IMR-90 (cell line): ENCODE measurements around the gene CHST8. TPM values are rescaled to one million over a fixed set of nuclear protein-coding genes. Genes with fewer than 3 reads are reported as not detected.

ENCODE experiments used
- ATAC-seq: fragments of 200-7000 bp; cut with Tn5 transposase; 2 replicates; pipeline ENCODE4 v1.9.1; 2020; ENCODE audit warnings: low read depth, mild to moderate bottlenecking, moderate library complexity
- BruUV-seq: library from RNA; stranded (reverse); fragments of 400-500 nt; replicated peaks from 2 replicates; lab custom pipeline; 2021; lab: Mats Ljungman, UMichigan
- CTCF ChIA-PET: fragments of 300-600 bp; formaldehyde crosslinking; extraction: SDS; loops from one replicate; lab custom pipeline; 2021; ENCODE audit warnings: antibody characterized with exemption; lab: Yijun Ruan, JAX
- POLR2A ChIA-PET: fragments of 300-600 bp; sonication (Branson Sonifier 250); formaldehyde crosslinking; loops from one replicate; lab custom pipeline; 2022; ENCODE audit warnings: antibody characterized with exemption; ENCODE audit not compliant: unreplicated experiment; lab: Charles Lee
- DNase-seq: peaks from one replicate; pipeline ENCODE4 v3.0.0; 2013
- H2AFZ ChIP-seq: replicated peaks from 2 replicates; pipeline ENCODE3; 2013; ENCODE audit warnings: low read length, mild to moderate bottlenecking; ENCODE audit not compliant: poor library complexity
- H2AK5ac ChIP-seq: 2 replicates; pipeline ENCODE4 v1.6.1; 2013; ENCODE audit warnings: low read depth, low read length, inconsistent platforms
- H2AK9ac ChIP-seq: replicated peaks from 2 replicates; pipeline ENCODE3; 2013; ENCODE audit warnings: mild to moderate bottlenecking, low read depth, low read length, moderate library complexity; ENCODE audit not compliant: poor library complexity
- H2BK120ac ChIP-seq: 2 replicates; pipeline ENCODE4 v1.6.1; 2013; ENCODE audit warnings: low read depth, low read length, inconsistent platforms
- H2BK15ac ChIP-seq: 3 replicates; pipeline ENCODE4 v1.6.1; 2013; ENCODE audit warnings: low read depth, low read length, inconsistent platforms
- H2BK20ac ChIP-seq: 2 replicates; pipeline ENCODE4 v1.6.1; 2013; ENCODE audit warnings: low read depth, mild to moderate bottlenecking, inconsistent platforms, low read length, moderate library complexity
- H2BK5ac ChIP-seq: 2 replicates; pipeline ENCODE4 v1.6.1; 2013; ENCODE audit warnings: mild to moderate bottlenecking, low read depth, low read length, inconsistent platforms; ENCODE audit not compliant: poor library complexity, severe bottlenecking
- H3K14ac ChIP-seq: replicated peaks from 2 replicates; pipeline ENCODE4 v1.6.1; 2013; ENCODE audit warnings: low read depth, low read length, inconsistent platforms
- H3K18ac ChIP-seq: 2 replicates; pipeline ENCODE4 v1.6.1; 2013; ENCODE audit warnings: low read depth, low read length, control low read depth
- H3K23ac ChIP-seq: 2 replicates; pipeline ENCODE4 v1.6.1; 2013; ENCODE audit warnings: low read depth, low read length, inconsistent platforms
- H3K27ac ChIP-seq: 2 replicates; pipeline ENCODE4 v1.5.1; 2013; ENCODE audit warnings: mild to moderate bottlenecking, control low read depth, low read length; ENCODE audit not compliant: insufficient read depth
- H3K27me3 ChIP-seq: 2 replicates; pipeline ENCODE4 v1.6.1; 2013; ENCODE audit warnings: low read length; ENCODE audit not compliant: control insufficient read depth, insufficient read depth
- H3K36me3 ChIP-seq: 2 replicates; pipeline ENCODE4 v1.6.1; 2013; ENCODE audit warnings: low read length, mixed read lengths; ENCODE audit not compliant: control insufficient read depth, insufficient read depth
- H3K4ac ChIP-seq: 2 replicates; pipeline ENCODE4 v1.6.1; 2013; ENCODE audit warnings: low read depth, low read length, inconsistent platforms
- H3K4me1 ChIP-seq: 2 replicates; pipeline ENCODE4 v1.6.1; 2013; ENCODE audit warnings: low read length, mixed read lengths; ENCODE audit not compliant: control insufficient read depth, insufficient read depth
- H3K4me2 ChIP-seq: 2 replicates; pipeline ENCODE4 v1.6.1; 2013; ENCODE audit warnings: low read depth, mild to moderate bottlenecking, control low read depth, low read length, moderate library complexity
- H3K4me3 ChIP-seq: 2 replicates; pipeline ENCODE4 v1.5.1; 2013; ENCODE audit warnings: low read depth, mild to moderate bottlenecking, control low read depth, low read length, moderate library complexity; ENCODE audit not compliant: insufficient read depth
- H3K56ac ChIP-seq: 2 replicates; pipeline ENCODE4 v1.6.1; 2013; ENCODE audit warnings: low read length, inconsistent platforms; ENCODE audit not compliant: insufficient read depth; ENCODE audit errors: extremely low read depth
- H3K79me1 ChIP-seq, 2 experiments: 2 replicates each; pipeline ENCODE4 v1.6.1; 2013; ENCODE audit warnings: low read length in 2 of 2, inconsistent platforms in 1 of 2, low read depth in 1 of 2
- H3K9ac ChIP-seq: 2 replicates; pipeline ENCODE4 v1.6.1; 2013; ENCODE audit warnings: low read depth, low read length, control low read depth
- H3K9me1 ChIP-seq: 2 replicates; pipeline ENCODE4 v1.6.1; 2013; ENCODE audit warnings: low read length, inconsistent platforms; ENCODE audit not compliant: insufficient read depth
- H3K9me3 ChIP-seq: 2 replicates; pipeline ENCODE4 v1.6.1; 2013; ENCODE audit warnings: low read length; ENCODE audit not compliant: control insufficient read depth, insufficient read depth
- H4K20me1 ChIP-seq: 2 replicates; pipeline ENCODE4 v1.6.1; 2013; ENCODE audit warnings: low read length, inconsistent platforms; ENCODE audit not compliant: insufficient read depth
- H4K5ac ChIP-seq: 2 replicates; pipeline ENCODE4 v1.6.1; 2013; ENCODE audit warnings: mild to moderate bottlenecking, low read depth, low read length, control low read depth
- H4K8ac ChIP-seq, 2 experiments: 2 replicates each; pipeline ENCODE4 v1.6.1; 2013; ENCODE audit warnings: low read depth in 2 of 2, low read length in 2 of 2, control low read depth in 1 of 2, inconsistent platforms in 1 of 2
- H4K91ac ChIP-seq: 2 replicates; pipeline ENCODE4 v1.6.1; 2013; ENCODE audit warnings: low read depth, low read length, inconsistent platforms; ENCODE audit not compliant: insufficient read depth
- BHLHE40 ChIP-seq: fragments of 150-350 bp; IDR thresholded peaks from 2 replicates; pipeline ENCODE4 v1.6.1; 2016; ENCODE audit warnings: mild to moderate bottlenecking, low read depth, low read length
- CEBPB ChIP-seq: IDR thresholded peaks from 2 replicates; pipeline ENCODE4 v1.6.1; 2012; ENCODE audit warnings: low read depth, low read length, improper control_type of control experiment
- CHD1 ChIP-seq: IDR thresholded peaks from 2 replicates; pipeline ENCODE4 v1.6.1; 2012; ENCODE audit warnings: low read depth, low read length, improper control_type of control experiment
- FOS ChIP-seq: fragments of 150-350 bp; IDR thresholded peaks from 2 replicates; pipeline ENCODE4 v1.6.1; 2016; ENCODE audit warnings: low read depth, low read length
- MAFK ChIP-seq: IDR thresholded peaks from 2 replicates; pipeline ENCODE4 v1.6.1; 2012; ENCODE audit warnings: low read depth, low read length, improper control_type of control experiment
- MAZ ChIP-seq: IDR thresholded peaks from 2 replicates; pipeline ENCODE4 v1.6.1; 2012; ENCODE audit warnings: low read depth, mild to moderate bottlenecking, low read length, improper control_type of control experiment, moderate library complexity, borderline replicate concordance
- MXI1 ChIP-seq: IDR thresholded peaks from 2 replicates; pipeline ENCODE4 v1.6.1; 2012; ENCODE audit warnings: low read depth, mild to moderate bottlenecking, low read length, moderate library complexity, borderline replicate concordance
- NFE2L2 ChIP-seq: fragments of 150-350 bp; IDR thresholded peaks from 2 replicates; pipeline ENCODE4 v1.6.1; 2016; ENCODE audit warnings: low read depth, mild to moderate bottlenecking, low read length
- POLR2A ChIP-seq: IDR thresholded peaks from 2 replicates; pipeline ENCODE4 v1.6.1; 2012; ENCODE audit warnings: mild to moderate bottlenecking, low read depth, low read length
- RAD21 ChIP-seq: IDR thresholded peaks from 2 replicates; pipeline ENCODE4 v1.6.1; 2012; ENCODE audit warnings: low read length, improper control_type of control experiment
- RCOR1 ChIP-seq: IDR thresholded peaks from 2 replicates; pipeline ENCODE4 v1.6.1; 2012; ENCODE audit warnings: mild to moderate bottlenecking, low read length, improper control_type of control experiment; ENCODE audit not compliant: insufficient replicate concordance
- RFX5 ChIP-seq: IDR thresholded peaks from 2 replicates; pipeline ENCODE4 v1.8.0; 2012; ENCODE audit warnings: low read depth, mild to moderate bottlenecking, low read length, moderate library complexity
- SMC3 ChIP-seq: fragments of 150-350 bp; IDR thresholded peaks from 2 replicates; pipeline ENCODE4 v1.6.1; 2016; ENCODE audit warnings: low read depth, mild to moderate bottlenecking, antibody characterized with exemption, low read length, moderate library complexity
- WGBS, 2 experiments: methylation state at CpG; one replicate each; pipeline versions ENCODE4 v1.1.5 to v1.1.7; 2013; ENCODE audit warnings: missing lambda C conversion rate in 2 of 2; ENCODE audit not compliant: insufficient read length in 1 of 2; ENCODE audit errors: extremely low coverage in 2 of 2; 5-methylcytosine and 5-hydroxymethylcytosine counted together
- dilution Hi-C: fragments of 300-500 bp; cut with HindIII; formaldehyde crosslinking; loops from one replicate; pipeline ENCODE4 v1.14.3; 2018; ENCODE audit warnings: low sequenced_read_pairs; ENCODE audit not compliant: unreplicated experiment
- in situ Hi-C: fragments of 300-500 bp; cut with MboI; formaldehyde crosslinking; loops from 3 replicates; pipeline ENCODE4 v1.14.3; 2019; ENCODE audit warnings: low sequenced_read_pairs, inconsistent platforms, mixed read lengths
- intact Hi-C: fragments of 100-400 bp; cut with micrococcal nuclease; formaldehyde crosslinking; loops from 2 replicates; pipeline ENCODE4 v1.10.0; 2022
- polyA plus RNA-seq, 3 experiments: library from polyadenylated mRNA; depleted of rRNA; stranded (reverse); fragments of >200 nt; gene quantifications; 2 replicates each; pipeline ENCODE4 v1.2.3, GENCODE V29; 2012; ENCODE audit warnings: low replicate concordance in 1 of 3
- total RNA-seq: library from RNA; depleted of rRNA; stranded (reverse); fragments of >200 nt; gene quantifications from 2 replicates; pipeline ENCODE4 v1.2.3, GENCODE V29; 2012
- TF ChIP-seq, protein P1 (sequence below): fragments of 150-350 bp; IDR thresholded peaks from 2 replicates; pipeline ENCODE4 v1.6.1; 2017; ENCODE audit warnings: mild to moderate bottlenecking, antibody characterized with exemption, low read length, low read depth
- TF ChIP-seq, protein P2 (sequence below): fragments of 150-350 bp; IDR thresholded peaks from 2 replicates; pipeline ENCODE4 v1.6.1; 2016; ENCODE audit warnings: low read depth, mild to moderate bottlenecking, low read length, moderate library complexity, borderline replicate concordance
- TF ChIP-seq, protein P3 (sequence below): conservative IDR thresholded peaks from 2 replicates; pipeline ENCODE4 v1.5.1; 2012; ENCODE audit warnings: mild to moderate bottlenecking, low read depth, low read length, improper control_type of control experiment

CHST8 gene
- total and polyA plus RNA-seq, 2 of the 4 experiments (the other 2 are of a cell fraction), result not detected

DNA sequence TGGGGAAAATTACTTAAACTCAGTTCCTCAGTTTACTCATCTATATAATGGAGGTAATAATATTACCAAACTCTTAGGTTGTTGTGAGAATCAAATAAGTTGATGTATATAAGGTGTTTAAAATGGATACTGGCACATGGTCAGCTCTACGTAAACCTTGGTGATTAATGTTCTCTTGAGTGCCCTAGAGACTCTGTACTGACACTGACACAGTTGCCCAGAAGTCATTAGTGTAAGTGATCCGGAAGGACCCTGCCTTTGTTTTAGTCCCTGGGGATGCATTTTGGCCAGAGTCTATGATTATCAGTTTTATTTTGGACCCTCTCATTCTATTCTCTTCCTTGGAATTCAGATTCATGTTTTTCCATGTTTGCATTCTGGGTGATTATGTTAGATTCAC is 31.9 kb downstream of the CHST8 start:
- H2BK5ac ChIP-seq, result no peak overlapping the region
- H2AK5ac ChIP-seq, result no peak overlapping the region
- H2AK9ac ChIP-seq, result no peak overlapping the region
- H3K56ac ChIP-seq, result no peak overlapping the region
- no peaks in the 10 kb centered on the region for H3K36me3 ChIP-seq
- DNase-seq (no peak), ATAC-seq (no peak)
- no peak overlapping the region for H3K9ac ChIP-seq
- no peak overlapping the region for H2BK15ac ChIP-seq
- WGBS, 2 experiments, result no CpG with 5 or more reads among the region's 2 CpGs
- no peak for TF ChIP-seq MXI1
- TF ChIP-seq FOS, result no peak
- TF ChIP-seq MAFK, result no peak
- no peak for TF ChIP-seq RAD21
- no peak for TF ChIP-seq RCOR1
- no peak for TF ChIP-seq CEBPB
- no peak for TF ChIP-seq POLR2A
- TF ChIP-seq, protein P1, sequence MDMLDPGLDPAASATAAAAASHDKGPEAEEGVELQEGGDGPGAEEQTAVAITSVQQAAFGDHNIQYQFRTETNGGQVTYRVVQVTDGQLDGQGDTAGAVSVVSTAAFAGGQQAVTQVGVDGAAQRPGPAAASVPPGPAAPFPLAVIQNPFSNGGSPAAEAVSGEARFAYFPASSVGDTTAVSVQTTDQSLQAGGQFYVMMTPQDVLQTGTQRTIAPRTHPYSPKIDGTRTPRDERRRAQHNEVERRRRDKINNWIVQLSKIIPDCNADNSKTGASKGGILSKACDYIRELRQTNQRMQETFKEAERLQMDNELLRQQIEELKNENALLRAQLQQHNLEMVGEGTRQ, result no peak
- TF ChIP-seq MAZ, result no peak
- no peak for TF ChIP-seq SMC3
- TF ChIP-seq CHD1, result no peak
- no peak for TF ChIP-seq RFX5
- TF ChIP-seq NFE2L2, result no peak
- TF ChIP-seq, protein P2, sequence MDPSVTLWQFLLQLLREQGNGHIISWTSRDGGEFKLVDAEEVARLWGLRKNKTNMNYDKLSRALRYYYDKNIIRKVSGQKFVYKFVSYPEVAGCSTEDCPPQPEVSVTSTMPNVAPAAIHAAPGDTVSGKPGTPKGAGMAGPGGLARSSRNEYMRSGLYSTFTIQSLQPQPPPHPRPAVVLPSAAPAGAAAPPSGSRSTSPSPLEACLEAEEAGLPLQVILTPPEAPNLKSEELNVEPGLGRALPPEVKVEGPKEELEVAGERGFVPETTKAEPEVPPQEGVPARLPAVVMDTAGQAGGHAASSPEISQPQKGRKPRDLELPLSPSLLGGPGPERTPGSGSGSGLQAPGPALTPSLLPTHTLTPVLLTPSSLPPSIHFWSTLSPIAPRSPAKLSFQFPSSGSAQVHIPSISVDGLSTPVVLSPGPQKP, result no peak
- TF ChIP-seq, protein P3, sequence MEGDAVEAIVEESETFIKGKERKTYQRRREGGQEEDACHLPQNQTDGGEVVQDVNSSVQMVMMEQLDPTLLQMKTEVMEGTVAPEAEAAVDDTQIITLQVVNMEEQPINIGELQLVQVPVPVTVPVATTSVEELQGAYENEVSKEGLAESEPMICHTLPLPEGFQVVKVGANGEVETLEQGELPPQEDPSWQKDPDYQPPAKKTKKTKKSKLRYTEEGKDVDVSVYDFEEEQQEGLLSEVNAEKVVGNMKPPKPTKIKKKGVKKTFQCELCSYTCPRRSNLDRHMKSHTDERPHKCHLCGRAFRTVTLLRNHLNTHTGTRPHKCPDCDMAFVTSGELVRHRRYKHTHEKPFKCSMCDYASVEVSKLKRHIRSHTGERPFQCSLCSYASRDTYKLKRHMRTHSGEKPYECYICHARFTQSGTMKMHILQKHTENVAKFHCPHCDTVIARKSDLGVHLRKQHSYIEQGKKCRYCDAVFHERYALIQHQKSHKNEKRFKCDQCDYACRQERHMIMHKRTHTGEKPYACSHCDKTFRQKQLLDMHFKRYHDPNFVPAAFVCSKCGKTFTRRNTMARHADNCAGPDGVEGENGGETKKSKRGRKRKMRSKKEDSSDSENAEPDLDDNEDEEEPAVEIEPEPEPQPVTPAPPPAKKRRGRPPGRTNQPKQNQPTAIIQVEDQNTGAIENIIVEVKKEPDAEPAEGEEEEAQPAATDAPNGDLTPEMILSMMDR, result no peak
- TF ChIP-seq BHLHE40, result no peak
- no peaks in the 10 kb centered on the region for H3K79me1 ChIP-seq
- H4K8ac ChIP-seq, result no peak overlapping the region
- no peak overlapping the region for H3K27ac ChIP-seq
- no peak overlapping the region for H3K4ac ChIP-seq
- H3K27me3 ChIP-seq, result no peaks in the 10 kb centered on the region
- intact Hi-C loops, result no loop called here
- H2BK120ac ChIP-seq, result no peak overlapping the region
- H3K14ac ChIP-seq, result no peak overlapping the region
- no TSS peak for BruUV-seq
- dilution Hi-C loops, result no loop called here
- H3K4me2 ChIP-seq, result no peak overlapping the region
- no peak overlapping the region for H3K23ac ChIP-seq
- H4K91ac ChIP-seq, result no peak overlapping the region
- no peaks in the 10 kb centered on the region for H4K20me1 ChIP-seq
- H3K4me3 ChIP-seq, result no peak overlapping the region
- H3K4me1 ChIP-seq, result no peaks in the 10 kb centered on the region
- H2AFZ ChIP-seq, result no peak overlapping the region
- H3K9me3 ChIP-seq, result no peaks in the 10 kb centered on the region
- in situ Hi-C loops, result no loop called here
- ChIA-PET CTCF (no interaction called here), POLR2A (no interaction called here)
- no peaks in the 10 kb centered on the region for H3K9me1 ChIP-seq
- no peak overlapping the region for H4K5ac ChIP-seq
- no peak overlapping the region for H3K18ac ChIP-seq
- no peak overlapping the region for H2BK20ac ChIP-seq
